ENCODE measurements around the gene RSKR.
A peak's percentile ranks its signal among the peaks of the same experiment; 100 is the strongest.
"Not testable (repeated sequence)": the region's sequence is repeated elsewhere in the genome, so short reads cannot be mapped to it uniquely, and the experiment has no call there.

RSKR gene

DNA sequence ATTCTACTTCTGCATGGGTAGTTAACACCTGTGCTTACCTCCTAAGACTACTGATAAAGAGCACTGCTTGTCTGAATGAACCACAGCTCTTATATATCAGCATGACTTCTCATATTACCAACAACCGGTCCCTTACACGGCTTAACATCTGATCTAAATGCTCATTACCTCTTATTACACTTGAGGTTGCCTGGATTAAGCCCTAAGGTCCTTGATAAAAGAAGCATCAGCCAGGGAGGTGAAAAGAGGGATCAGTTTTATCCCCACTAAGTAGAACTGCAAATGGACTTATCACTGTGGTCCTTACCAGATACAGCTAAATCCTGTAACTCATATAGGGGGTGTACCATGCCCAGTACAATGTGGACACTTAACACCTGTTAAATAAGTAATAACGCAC is 8.2 kb upstream of the RSKR start:
- Histone ChIP-seq H3K4me1 (ENCODE audit: insufficient read depth, low read length) (no peaks in the 10 kb centered on the region), H3K4me3 (ENCODE audit: low read length) (no peak overlapping the region), H3K27ac (ENCODE audit: low read depth, low read length) (no peak overlapping the region), H3K9ac (ENCODE audit: low read depth, low read length) (no peak overlapping the region), H3K36me3 (ENCODE audit: insufficient read depth, low read length) (peaks cover 97% of the 10 kb centered on the region), H3K9me3 (ENCODE audit: insufficient read depth, low read depth, low read length) (no peaks in the 10 kb centered on the region), H3K27me3 (ENCODE audit: insufficient read depth, low read length) (no peaks in the 10 kb centered on the region)
- WGBS = 96% methylated on average over 2 of the region's 3 CpGs

DNA sequence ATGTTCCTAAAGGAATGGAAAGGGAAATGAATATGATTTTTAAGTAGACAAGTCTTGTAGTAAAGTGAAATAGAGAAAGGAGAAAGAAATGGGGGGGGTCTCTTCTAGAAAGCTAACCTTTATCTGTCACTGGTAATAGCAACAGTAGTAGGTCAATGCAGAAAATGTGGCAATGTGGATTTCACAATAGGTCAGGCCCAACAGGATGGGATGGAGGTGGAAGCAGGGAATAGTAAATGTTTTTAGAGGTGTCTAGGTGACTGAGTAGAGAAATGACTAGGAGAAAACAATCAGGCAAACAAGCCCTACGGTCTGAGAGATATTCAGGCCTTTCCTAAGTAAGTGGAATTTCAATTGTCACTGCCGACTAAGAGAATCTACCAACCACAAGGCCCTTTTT is 6.0 kb upstream of the RSKR start:
- H3K27ac ChIP-seq (ENCODE audit: low read depth, low read length) = no peak overlapping the region
- H3K4me1 ChIP-seq (ENCODE audit: insufficient read depth, low read length) = no peaks in the 10 kb centered on the region
- WGBS = 98% methylated on average over 2 of the region's 2 CpGs
- H3K9me3 ChIP-seq (ENCODE audit: insufficient read depth, low read depth, low read length) = no peaks in the 10 kb centered on the region
- peaks cover 100% of the 10 kb centered on the region for H3K36me3 ChIP-seq (ENCODE audit: insufficient read depth, low read length)
- H3K9ac ChIP-seq (ENCODE audit: low read depth, low read length) = no peak overlapping the region
- H3K27me3 ChIP-seq (ENCODE audit: insufficient read depth, low read length) = no peaks in the 10 kb centered on the region
- no peak overlapping the region for H3K4me3 ChIP-seq (ENCODE audit: low read length)

DNA sequence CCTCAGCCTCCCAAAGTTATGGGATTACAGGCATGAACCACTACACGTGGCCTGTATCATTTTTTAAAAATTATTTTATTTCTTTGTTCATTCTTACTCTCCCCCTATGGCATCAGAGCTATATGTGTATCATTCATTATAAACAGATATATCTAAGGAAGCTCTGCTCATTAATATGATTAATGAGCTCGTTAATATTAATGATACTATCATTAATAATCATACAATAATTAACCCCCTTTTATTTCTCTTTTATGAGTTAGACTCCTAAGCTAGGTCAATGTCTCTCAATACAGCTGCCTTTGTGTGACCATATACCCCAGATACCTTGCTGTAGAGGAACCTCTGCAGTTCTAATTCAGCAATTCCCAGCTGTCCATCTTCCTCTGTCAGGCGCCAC is 4.5 kb upstream of the RSKR start:
- H3K4me1 ChIP-seq (ENCODE audit: insufficient read depth, low read length) = no peaks in the 10 kb centered on the region
- no peak overlapping the region for H3K27ac ChIP-seq (ENCODE audit: low read depth, low read length)
- no peak overlapping the region for H3K4me3 ChIP-seq (ENCODE audit: low read length)
- H3K36me3 ChIP-seq (ENCODE audit: insufficient read depth, low read length) = peaks cover 99% of the 10 kb centered on the region
- no peaks in the 10 kb centered on the region for H3K9me3 ChIP-seq (ENCODE audit: insufficient read depth, low read depth, low read length)
- no peak overlapping the region for H3K9ac ChIP-seq (ENCODE audit: low read depth, low read length)
- 93% methylated on average over 2 of the region's 3 CpGs for WGBS
- H3K27me3 ChIP-seq (ENCODE audit: insufficient read depth, low read length) = no peaks in the 10 kb centered on the region

- peaks cover 98% of the 10 kb centered on the region for H3K36me3 ChIP-seq (ENCODE audit: insufficient read depth, low read length)
Measured at GRCh38 chr17:28616281-28616680, 2.3 kb upstream of the RSKR start.

GRCh38 chr17:28615260-28615940 is 1.4 kb upstream of the RSKR start:
- no peaks in the 10 kb centered on the region for H3K4me1 ChIP-seq (ENCODE audit: insufficient read depth, low read length)
- no peaks in the 10 kb centered on the region for H3K27me3 ChIP-seq (ENCODE audit: insufficient read depth, low read length)
- peaks cover 98% of the 10 kb centered on the region for H3K36me3 ChIP-seq (ENCODE audit: insufficient read depth, low read length)
- no peak overlapping the region for H3K9ac ChIP-seq (ENCODE audit: low read depth, low read length)
- H3K4me3 ChIP-seq (ENCODE audit: low read length) = no peak overlapping the region
- H3K27ac ChIP-seq (ENCODE audit: low read depth, low read length) = no peak overlapping the region
- H3K9me3 ChIP-seq (ENCODE audit: insufficient read depth, low read depth, low read length) = no peaks in the 10 kb centered on the region
- WGBS = 93% methylated on average over 3 of the region's 4 CpGs

More at GRCh38 chr17:28616281-28616680, 2.3 kb upstream of the RSKR start:
- no peak overlapping the region for H3K27ac ChIP-seq (ENCODE audit: low read depth, low read length)
- no peak overlapping the region for H3K4me3 ChIP-seq (ENCODE audit: low read length)
- no peaks in the 10 kb centered on the region for H3K9me3 ChIP-seq (ENCODE audit: insufficient read depth, low read depth, low read length)
- H3K27me3 ChIP-seq (ENCODE audit: insufficient read depth, low read length) = no peaks in the 10 kb centered on the region
- no peak overlapping the region for H3K9ac ChIP-seq (ENCODE audit: low read depth, low read length)
- H3K4me1 ChIP-seq (ENCODE audit: insufficient read depth, low read length) = no peaks in the 10 kb centered on the region
- WGBS = 95% methylated on average over 7 of the region's 7 CpGs

DNA sequence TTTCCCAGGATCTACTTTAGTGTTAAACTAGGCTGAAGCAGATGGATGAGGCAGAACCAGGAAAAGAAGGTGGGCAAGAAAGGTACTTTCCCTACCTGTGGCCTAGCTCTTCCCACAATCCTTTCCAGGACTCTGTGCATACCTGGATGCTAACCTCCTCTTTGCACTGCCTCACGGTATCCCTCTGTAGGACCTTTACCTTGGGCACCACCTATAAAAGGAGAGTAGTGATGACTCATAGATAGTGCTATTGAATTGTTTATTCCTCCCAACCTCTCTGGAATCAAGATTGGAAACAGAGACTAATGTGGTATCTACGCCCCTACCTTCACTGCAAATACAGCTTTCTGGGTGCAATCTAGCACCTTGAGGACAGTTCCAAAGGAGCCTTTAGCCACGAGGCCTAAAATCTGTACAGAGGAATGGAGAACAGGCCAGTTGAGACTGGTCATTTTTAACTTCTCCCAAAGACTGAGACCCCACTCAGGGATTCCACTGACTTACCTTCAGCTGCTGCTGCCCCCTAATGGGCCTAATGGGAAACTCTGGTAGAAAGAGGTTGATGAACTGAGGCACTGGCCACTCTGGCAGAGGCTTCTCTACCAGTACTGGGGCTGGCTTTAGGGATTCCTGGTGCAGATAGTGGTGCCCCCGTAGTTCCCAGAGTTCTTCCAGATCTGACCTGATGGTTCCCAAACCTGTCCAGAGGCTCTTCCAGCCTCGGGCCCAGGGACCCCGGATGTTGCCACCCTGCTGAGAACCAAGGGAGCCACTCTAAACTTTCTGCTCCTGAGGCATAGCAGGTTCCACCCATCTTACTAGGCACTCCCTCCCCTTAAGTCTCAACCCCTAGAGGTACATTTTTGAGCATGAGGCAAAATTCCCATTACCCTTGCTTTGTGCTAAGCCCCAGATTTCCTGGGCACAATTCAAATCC is 781 bp downstream of the RSKR start:
- Histone ChIP-seq H3K9ac (ENCODE audit: low read depth, low read length) (no peak overlapping the region), H3K9me3 (ENCODE audit: insufficient read depth, low read depth, low read length) (no peaks in the 10 kb centered on the region), H3K36me3 (ENCODE audit: insufficient read depth, low read length) (peaks cover 96% of the 10 kb centered on the region), H3K27ac (ENCODE audit: low read depth, low read length) (no peak overlapping the region), H3K4me3 (ENCODE audit: low read length) (no peak overlapping the region), H3K27me3 (ENCODE audit: insufficient read depth, low read length) (no peaks in the 10 kb centered on the region), H3K4me1 (ENCODE audit: insufficient read depth, low read length) (no peaks in the 10 kb centered on the region)
- WGBS = 91% methylated on average over 6 of the region's 6 CpGs

GRCh38 chr17:28612531-28612930 is 1.5 kb downstream of the RSKR start:
- Histone ChIP-seq H3K27me3 (ENCODE audit: insufficient read depth, low read length) (no peaks in the 10 kb centered on the region), H3K4me1 (ENCODE audit: insufficient read depth, low read length) (no peaks in the 10 kb centered on the region), H3K9me3 (ENCODE audit: insufficient read depth, low read depth, low read length) (no peaks in the 10 kb centered on the region), H3K9ac (ENCODE audit: low read depth, low read length) (no peak overlapping the region), H3K27ac (ENCODE audit: low read depth, low read length) (no peak overlapping the region), H3K4me3 (ENCODE audit: low read length) (no peak overlapping the region), H3K36me3 (ENCODE audit: insufficient read depth, low read length) (peaks cover 95% of the 10 kb centered on the region)
- 92% methylated on average over 2 of the region's 2 CpGs for WGBS

- peaks cover 87% of the 10 kb centered on the region for H3K36me3 ChIP-seq (ENCODE audit: insufficient read depth, low read length)
- no peak overlapping the region for H3K4me3 ChIP-seq (ENCODE audit: low read length)
- no peak overlapping the region for H3K27ac ChIP-seq (ENCODE audit: low read depth, low read length)
- H3K27me3 ChIP-seq (ENCODE audit: insufficient read depth, low read length) = no peaks in the 10 kb centered on the region
- WGBS = 92% methylated on average over 8 of the region's 8 CpGs
- no peaks in the 10 kb centered on the region for H3K9me3 ChIP-seq (ENCODE audit: insufficient read depth, low read depth, low read length)
- no peaks in the 10 kb centered on the region for H3K4me1 ChIP-seq (ENCODE audit: insufficient read depth, low read length)
- H3K9ac ChIP-seq (ENCODE audit: low read depth, low read length) = no peak overlapping the region
Measured at GRCh38 chr17:28610376-28610775, 3.6 kb downstream of the RSKR start.

DNA sequence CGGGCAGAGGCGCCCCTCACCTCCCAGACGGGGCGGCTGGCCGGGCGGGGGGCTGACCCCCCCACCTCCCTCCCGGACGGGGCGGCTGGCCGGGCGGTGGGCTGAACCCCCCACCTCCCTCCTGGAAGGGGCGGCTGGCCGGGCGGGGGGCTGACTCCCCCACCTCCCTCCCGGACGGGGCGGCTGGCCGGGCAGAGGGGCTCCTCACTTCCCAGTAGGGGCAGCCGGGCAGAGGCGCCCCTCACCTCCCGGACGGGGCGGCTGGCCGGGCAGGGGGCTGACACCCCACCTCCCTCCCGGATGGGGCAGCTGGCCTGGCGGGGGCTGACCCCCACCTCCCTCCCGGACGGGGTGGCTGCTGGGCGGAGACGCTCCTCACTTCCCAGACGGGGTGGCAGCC is 10.0 kb downstream of the RSKR start:
- H3K9ac ChIP-seq (ENCODE audit: low read depth, low read length); H3K9me3 ChIP-seq (ENCODE audit: insufficient read depth, low read depth, low read length); H3K4me1 ChIP-seq (ENCODE audit: insufficient read depth, low read length); H3K27ac ChIP-seq (ENCODE audit: low read depth, low read length); H3K27me3 ChIP-seq (ENCODE audit: insufficient read depth, low read length); H3K4me3 ChIP-seq (ENCODE audit: low read length): not testable (repeated sequence)
- H3K36me3 ChIP-seq (ENCODE audit: insufficient read depth, low read length) = peaks cover 27% of the 10 kb centered on the region; the same call in 1 of the 2 replicates
- 91% methylated on average over 20 of the region's 31 CpGs for WGBS

DNA sequence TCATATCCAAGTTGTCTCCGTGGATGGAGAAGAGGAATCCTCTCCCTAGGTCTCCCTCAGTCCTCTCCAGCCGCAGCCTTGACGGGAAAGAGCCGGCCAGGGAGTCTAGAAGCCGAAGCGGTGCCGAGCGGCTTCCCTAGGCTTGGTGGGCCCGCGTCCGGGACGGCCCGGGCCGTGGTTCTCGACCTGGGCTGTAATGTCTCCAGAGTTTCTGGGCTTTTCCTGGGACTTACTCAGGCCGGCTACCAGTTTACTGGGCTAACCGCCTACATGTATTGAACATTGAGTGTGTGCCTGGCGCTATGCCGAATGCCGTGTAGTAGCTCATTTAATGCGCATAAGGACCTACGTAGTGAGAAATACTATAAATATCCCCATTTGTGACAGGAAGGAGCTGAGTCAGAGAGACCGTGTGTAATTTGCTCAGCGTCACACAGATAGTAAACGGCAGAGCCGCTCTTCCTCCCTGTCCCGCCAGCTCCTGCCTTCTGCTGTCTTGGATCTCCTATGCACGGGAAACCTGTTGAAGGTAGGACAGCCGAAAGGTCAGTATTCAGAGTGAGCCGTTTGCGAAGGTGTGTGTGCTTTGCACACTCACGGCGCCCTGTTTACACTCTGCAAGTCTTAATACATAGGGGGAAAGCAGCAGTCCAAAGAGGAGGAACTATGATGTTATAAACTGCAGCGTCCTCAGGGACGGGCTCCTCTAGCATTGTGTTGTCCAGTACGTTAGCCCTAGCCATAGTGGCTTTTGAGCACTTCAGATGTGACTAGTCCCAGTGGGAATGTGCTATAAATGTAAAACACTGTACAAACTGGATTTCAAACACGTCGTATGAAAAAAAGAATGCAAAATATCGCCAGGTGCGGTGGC is 14.4 kb downstream of the RSKR start:
- H3K27ac ChIP-seq (ENCODE audit: low read depth, low read length) = peak overlapping the region; percentile 74; the same call in 1 of the 2 replicates
- H3K27me3 ChIP-seq (ENCODE audit: insufficient read depth, low read length) = peaks cover 3% of the 10 kb centered on the region; the same call in 1 of the 2 replicates
- H3K36me3 ChIP-seq (ENCODE audit: insufficient read depth, low read length) = peaks cover 25% of the 10 kb centered on the region
- whole genome bisulfite sequencing = 23% methylated on average over 40 of the region's 40 CpGs
- peak overlapping the region; percentile 97 for H3K9ac ChIP-seq (ENCODE audit: low read depth, low read length)
- no peaks in the 10 kb centered on the region for H3K9me3 ChIP-seq (ENCODE audit: insufficient read depth, low read depth, low read length)
- H3K4me3 ChIP-seq (ENCODE audit: low read length) = peak overlapping the region; percentile 95
- H3K4me1 ChIP-seq (ENCODE audit: insufficient read depth, low read length) = peaks cover 7% of the 10 kb centered on the region; the same call in 1 of the 2 replicates
